ENCODE data around the gene SPDYC. TPM values are rescaled to one million over a fixed set of nuclear protein-coding genes. Genes with fewer than 3 reads are reported as not detected.

Gene SPDYC
- total RNA-seq, 1 donor from 2014 or later: not detected

GRCh38 chr11:65187971-65188461 lies 18.0 kb downstream of the SPDYC start:
- Mint-ChIP-seq H3K36me3 (ENCODE audit: insufficient read depth) (peaks cover 33% of the 10 kb centered on the region), H3K27me3 (no peaks in the 10 kb centered on the region)

DNA sequence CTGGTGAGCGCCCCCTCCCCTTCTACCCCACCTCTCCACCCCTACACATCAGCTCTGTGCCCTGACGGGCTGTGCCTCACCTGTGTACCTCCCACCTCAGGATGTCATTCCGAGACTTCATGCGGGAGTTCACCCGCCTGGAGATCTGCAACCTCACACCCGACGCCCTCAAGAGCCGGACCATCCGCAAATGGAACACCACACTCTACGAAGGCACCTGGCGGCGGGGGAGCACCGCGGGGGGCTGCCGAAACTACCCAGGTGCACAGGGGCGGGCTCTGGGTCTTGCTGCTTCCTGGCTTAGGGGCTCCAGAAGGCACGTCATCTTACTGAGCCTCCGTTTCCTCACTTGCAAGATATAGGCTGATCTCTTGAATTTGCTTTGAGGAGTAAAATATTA lies 18.5 kb downstream of the SPDYC start:
- Mint-ChIP-seq H3K4me3 (ENCODE audit: low read depth) (no peak overlapping the region), H3K9me3 (ENCODE audit: low read depth) (no peaks in the 10 kb centered on the region), H3K4me1 (ENCODE audit: low read depth) (peaks cover 8% of the 10 kb centered on the region), H3K27me3 (no peaks in the 10 kb centered on the region), H3K36me3 (ENCODE audit: insufficient read depth) (peaks cover 35% of the 10 kb centered on the region), H3K27ac (no peak overlapping the region)
- no peak for DNase-seq (ENCODE audit: low spot score, unreplicated experiment)
- TF ChIP-seq CTCF (IDR thresholded peaks at IDR 0.05; ENCODE audit: unreplicated experiment): no peak

More at GRCh38 chr11:65187971-65188461, 18.0 kb downstream of the SPDYC start:
- no peak overlapping the region for H3K27ac Mint-ChIP-seq
- H3K4me3 Mint-ChIP-seq (ENCODE audit: low read depth): no peak overlapping the region
- TF ChIP-seq CTCF (IDR thresholded peaks at IDR 0.05; ENCODE audit: unreplicated experiment): no peak
- DNase-seq (ENCODE audit: low spot score, unreplicated experiment): no peak
- no peaks in the 10 kb centered on the region for H3K9me3 Mint-ChIP-seq (ENCODE audit: low read depth)
- H3K4me1 Mint-ChIP-seq (ENCODE audit: low read depth): peaks cover 11% of the 10 kb centered on the region

DNA sequence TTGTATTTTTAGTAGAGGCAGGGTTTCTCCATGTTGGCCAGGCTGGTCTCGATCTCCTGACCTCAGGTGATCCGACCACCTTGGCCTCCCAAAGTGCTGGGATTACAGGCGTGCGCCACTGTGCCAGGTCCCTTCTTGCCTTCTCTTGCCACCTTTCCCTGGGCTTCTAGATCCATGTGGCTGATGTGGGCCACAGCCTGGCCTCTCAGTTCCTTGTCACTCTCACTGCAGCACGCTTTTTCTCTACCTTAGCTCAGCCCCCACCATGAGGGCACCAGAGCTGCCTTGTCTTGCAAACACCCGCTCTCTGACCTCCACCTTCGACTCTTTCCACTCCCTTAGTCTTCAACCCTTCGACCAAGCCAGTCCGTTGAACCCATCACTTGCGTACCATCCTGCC lies 19.2 kb downstream of the SPDYC start:
- TF ChIP-seq CTCF (IDR thresholded peaks at IDR 0.05; ENCODE audit: unreplicated experiment): no peak
- no peak overlapping the region for H3K27ac Mint-ChIP-seq
- no peak for DNase-seq (ENCODE audit: low spot score, unreplicated experiment)
- H3K4me3 Mint-ChIP-seq (ENCODE audit: low read depth): no peak overlapping the region
- H3K36me3 Mint-ChIP-seq (ENCODE audit: insufficient read depth): peaks cover 35% of the 10 kb centered on the region
- H3K27me3 Mint-ChIP-seq: no peaks in the 10 kb centered on the region
- no peaks in the 10 kb centered on the region for H3K9me3 Mint-ChIP-seq (ENCODE audit: low read depth)
- H3K4me1 Mint-ChIP-seq (ENCODE audit: low read depth): peaks cover 2% of the 10 kb centered on the region

DNA sequence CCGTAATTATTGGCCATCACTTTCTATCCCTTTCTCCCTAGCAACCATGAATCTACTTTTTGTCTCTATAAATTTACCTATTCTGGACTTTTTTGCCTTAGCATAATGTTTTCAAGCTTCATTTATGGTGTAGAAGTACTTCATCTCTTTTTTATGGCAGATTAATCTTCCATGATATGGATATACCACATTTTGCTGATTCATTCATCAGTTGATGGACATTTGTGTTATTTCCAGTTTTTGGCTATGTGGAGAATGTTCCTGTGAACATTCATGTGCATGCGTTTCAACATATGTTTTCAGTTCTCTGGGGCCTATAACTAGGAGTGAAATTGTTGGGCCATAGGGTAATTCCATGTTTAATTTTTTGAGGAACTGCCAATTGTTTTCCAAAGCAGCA lies 24.5 kb downstream of the SPDYC start:
- no peaks in the 10 kb centered on the region for H3K9me3 Mint-ChIP-seq (ENCODE audit: low read depth)
- TF ChIP-seq CTCF (IDR thresholded peaks at IDR 0.05; ENCODE audit: unreplicated experiment): no peak
- DNase-seq (ENCODE audit: low spot score, unreplicated experiment): no peak
- H3K27me3 Mint-ChIP-seq: no peaks in the 10 kb centered on the region
- no peak overlapping the region for H3K27ac Mint-ChIP-seq
- peaks cover 15% of the 10 kb centered on the region for H3K4me1 Mint-ChIP-seq (ENCODE audit: low read depth)
- peaks cover 34% of the 10 kb centered on the region for H3K36me3 Mint-ChIP-seq (ENCODE audit: insufficient read depth)
- H3K4me3 Mint-ChIP-seq (ENCODE audit: low read depth): no peak overlapping the region

DNA sequence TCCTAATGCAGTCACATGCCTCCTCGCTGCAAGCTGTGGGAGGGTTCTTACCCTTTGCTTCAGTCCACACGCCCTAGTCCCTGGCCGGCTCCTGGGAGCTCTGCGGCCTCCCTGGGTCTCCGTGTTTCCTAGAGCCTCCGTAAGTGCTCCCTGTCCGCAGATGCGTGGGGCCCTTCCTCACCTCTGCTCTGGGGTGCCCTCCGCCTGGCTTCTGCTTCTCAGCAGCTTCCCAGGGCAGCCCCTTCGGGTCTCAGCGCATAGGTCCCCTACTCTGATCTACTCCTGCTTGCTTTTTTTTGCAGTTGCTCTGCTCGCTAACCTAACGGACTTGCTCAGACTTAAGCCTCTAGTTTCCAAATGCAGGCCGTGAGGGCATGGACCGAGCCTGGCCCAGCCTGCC lies 34.1 kb downstream of the SPDYC start:
- H3K4me1 Mint-ChIP-seq (ENCODE audit: low read depth): peaks cover 10% of the 10 kb centered on the region

More for the DNA sequence above, 34.1 kb downstream of the SPDYC start:
- H3K27me3 Mint-ChIP-seq: no peaks in the 10 kb centered on the region
- H3K9me3 Mint-ChIP-seq (ENCODE audit: low read depth): no peaks in the 10 kb centered on the region
- no peak for DNase-seq (ENCODE audit: low spot score, unreplicated experiment)
- no peak overlapping the region for H3K27ac Mint-ChIP-seq
- peaks cover 25% of the 10 kb centered on the region for H3K36me3 Mint-ChIP-seq (ENCODE audit: insufficient read depth)
- H3K4me3 Mint-ChIP-seq (ENCODE audit: low read depth): no peak overlapping the region
- no peak for TF ChIP-seq CTCF (IDR thresholded peaks at IDR 0.05; ENCODE audit: unreplicated experiment)

Measured in progenitor cell of endocrine pancreas (in vitro differentiated cells).